ENCODE data around the gene RBFOX1. TPM values are rescaled to one million over a fixed set of nuclear protein-coding genes. Genes with fewer than 3 reads are reported as not detected.

RBFOX1 gene
- total RNA-seq, 1 donor from 2014 or later = not detected

DNA sequence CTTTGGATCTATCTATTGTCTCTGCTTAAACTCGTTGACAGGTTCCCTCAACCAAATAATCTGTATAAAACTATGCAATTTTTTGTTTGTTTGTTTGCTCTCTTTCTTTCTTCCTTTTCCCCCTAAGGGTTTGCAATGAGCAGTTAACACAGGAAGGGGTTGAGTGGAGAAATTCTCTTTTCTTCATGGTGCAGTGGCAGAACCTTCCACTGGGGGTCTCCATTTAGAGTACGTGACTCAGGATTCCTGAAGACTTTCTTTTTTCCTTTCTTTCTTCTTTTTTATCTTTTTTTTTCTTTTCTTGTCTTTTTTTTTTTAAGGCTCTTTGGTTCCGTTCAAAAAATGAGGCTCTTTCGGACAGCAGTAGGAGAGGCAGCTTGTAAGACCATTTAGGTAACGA is 19.5 kb upstream of the RBFOX1 start:
- Mint-ChIP-seq H3K4me1 (ENCODE audit: unreplicated experiment) (no peaks in the 10 kb centered on the region), H3K27ac (ENCODE audit: unreplicated experiment) (no peak overlapping the region), H3K27me3 (ENCODE audit: unreplicated experiment) (no peaks in the 10 kb centered on the region), H3K36me3 (ENCODE audit: unreplicated experiment) (no peaks in the 10 kb centered on the region), H3K4me3 (ENCODE audit: unreplicated experiment) (no peak overlapping the region), H3K9me3 (ENCODE audit: unreplicated experiment) (peaks cover 10% of the 10 kb centered on the region)
- TF ChIP-seq, protein P1, sequence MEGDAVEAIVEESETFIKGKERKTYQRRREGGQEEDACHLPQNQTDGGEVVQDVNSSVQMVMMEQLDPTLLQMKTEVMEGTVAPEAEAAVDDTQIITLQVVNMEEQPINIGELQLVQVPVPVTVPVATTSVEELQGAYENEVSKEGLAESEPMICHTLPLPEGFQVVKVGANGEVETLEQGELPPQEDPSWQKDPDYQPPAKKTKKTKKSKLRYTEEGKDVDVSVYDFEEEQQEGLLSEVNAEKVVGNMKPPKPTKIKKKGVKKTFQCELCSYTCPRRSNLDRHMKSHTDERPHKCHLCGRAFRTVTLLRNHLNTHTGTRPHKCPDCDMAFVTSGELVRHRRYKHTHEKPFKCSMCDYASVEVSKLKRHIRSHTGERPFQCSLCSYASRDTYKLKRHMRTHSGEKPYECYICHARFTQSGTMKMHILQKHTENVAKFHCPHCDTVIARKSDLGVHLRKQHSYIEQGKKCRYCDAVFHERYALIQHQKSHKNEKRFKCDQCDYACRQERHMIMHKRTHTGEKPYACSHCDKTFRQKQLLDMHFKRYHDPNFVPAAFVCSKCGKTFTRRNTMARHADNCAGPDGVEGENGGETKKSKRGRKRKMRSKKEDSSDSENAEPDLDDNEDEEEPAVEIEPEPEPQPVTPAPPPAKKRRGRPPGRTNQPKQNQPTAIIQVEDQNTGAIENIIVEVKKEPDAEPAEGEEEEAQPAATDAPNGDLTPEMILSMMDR (IDR thresholded peaks at IDR 0.05) = peak; percentile 17
- DNase-seq (ENCODE audit: extremely low spot score, unreplicated experiment) = no peak

DNA sequence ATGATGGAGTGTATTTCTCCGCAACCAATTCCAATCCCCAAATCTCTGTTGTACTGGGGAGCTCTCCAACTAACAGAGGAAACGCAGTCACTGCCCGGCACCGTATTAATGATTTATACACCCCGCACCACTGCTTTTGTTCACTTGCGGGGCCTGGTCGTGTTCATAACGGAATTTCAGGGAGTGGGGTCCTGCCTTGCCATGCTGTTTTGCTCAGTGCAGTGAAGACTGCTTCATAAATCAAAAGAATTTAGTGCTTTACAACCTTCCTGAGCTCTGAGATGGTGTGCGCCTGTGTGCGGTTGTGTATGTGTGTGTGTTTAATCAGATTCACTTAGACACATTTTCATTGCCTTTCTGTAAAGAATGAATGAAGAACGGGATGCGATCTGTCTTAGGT is 18.5 kb upstream of the RBFOX1 start:
- no peaks in the 10 kb centered on the region for H3K27me3 Mint-ChIP-seq (ENCODE audit: unreplicated experiment)
- no peak for DNase-seq (ENCODE audit: extremely low spot score, unreplicated experiment)
- H3K36me3 Mint-ChIP-seq (ENCODE audit: unreplicated experiment) = no peaks in the 10 kb centered on the region
- no peak overlapping the region for H3K4me3 Mint-ChIP-seq (ENCODE audit: unreplicated experiment)
- H3K4me1 Mint-ChIP-seq (ENCODE audit: unreplicated experiment) = no peaks in the 10 kb centered on the region
- peaks cover 13% of the 10 kb centered on the region for H3K9me3 Mint-ChIP-seq (ENCODE audit: unreplicated experiment)
- no peak overlapping the region for H3K27ac Mint-ChIP-seq (ENCODE audit: unreplicated experiment)
- TF ChIP-seq, protein P1 (IDR thresholded peaks at IDR 0.05) = no peak

DNA sequence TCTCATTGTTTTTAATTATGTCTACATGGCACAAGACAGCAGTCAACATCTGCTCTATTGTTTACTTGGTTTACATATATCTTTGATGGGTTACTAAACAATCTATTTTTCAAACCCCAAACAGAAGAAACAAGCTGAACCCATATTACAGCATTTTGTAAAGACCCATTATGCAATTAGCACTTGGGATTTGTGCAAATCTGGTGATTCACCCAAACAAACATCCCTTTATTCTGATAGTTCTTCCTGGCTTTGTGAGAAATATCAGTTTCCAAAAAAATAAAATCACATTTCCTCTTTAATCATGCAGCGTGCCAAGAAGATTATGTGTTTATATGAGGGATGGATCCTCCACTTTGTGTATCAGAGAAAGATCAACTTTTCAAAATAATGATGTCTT is 16.8 kb upstream of the RBFOX1 start:
- no peaks in the 10 kb centered on the region for H3K36me3 Mint-ChIP-seq (ENCODE audit: unreplicated experiment)
- TF ChIP-seq, protein P1 (IDR thresholded peaks at IDR 0.05) = no peak
- peaks cover 18% of the 10 kb centered on the region for H3K9me3 Mint-ChIP-seq (ENCODE audit: unreplicated experiment)
- no peaks in the 10 kb centered on the region for H3K4me1 Mint-ChIP-seq (ENCODE audit: unreplicated experiment)
- no peak overlapping the region for H3K4me3 Mint-ChIP-seq (ENCODE audit: unreplicated experiment)
- H3K27ac Mint-ChIP-seq (ENCODE audit: unreplicated experiment) = no peak overlapping the region
- H3K27me3 Mint-ChIP-seq (ENCODE audit: unreplicated experiment) = no peaks in the 10 kb centered on the region
- DNase-seq (ENCODE audit: extremely low spot score, unreplicated experiment) = no peak

DNA sequence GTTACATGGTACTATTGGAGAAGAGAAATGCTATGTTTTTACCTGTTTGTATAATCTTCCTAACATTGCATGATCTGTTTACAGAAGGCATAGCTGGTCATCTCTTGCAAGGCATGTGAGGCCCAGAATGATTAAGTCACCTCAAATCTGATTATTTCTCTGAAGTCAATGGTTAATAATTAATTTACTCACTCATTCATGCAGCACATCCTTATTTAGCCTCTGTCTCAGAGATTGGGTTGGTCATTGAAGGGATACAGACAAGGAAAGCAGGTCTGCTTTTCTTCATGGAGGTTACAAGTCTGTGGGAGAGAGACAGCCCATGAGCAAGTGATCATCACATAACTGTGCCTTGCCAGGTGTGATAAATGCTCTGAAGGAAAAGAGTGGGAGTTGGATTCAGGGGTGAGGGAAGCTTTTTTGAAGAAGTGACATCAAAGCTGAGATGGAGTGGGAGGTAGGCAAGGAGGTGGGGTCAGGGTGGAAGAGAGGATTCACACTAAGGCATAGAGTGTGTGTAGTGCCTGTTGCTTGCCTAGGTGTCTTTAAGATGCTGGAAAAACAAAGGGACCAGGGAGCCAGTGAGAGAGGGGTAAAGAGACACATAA is 16.3 kb upstream of the RBFOX1 start:
- TF ChIP-seq, protein P1 (IDR thresholded peaks at IDR 0.05) = no peak
- Mint-ChIP-seq H3K27me3 (ENCODE audit: unreplicated experiment) (no peaks in the 10 kb centered on the region), H3K4me1 (ENCODE audit: unreplicated experiment) (no peaks in the 10 kb centered on the region), H3K36me3 (ENCODE audit: unreplicated experiment) (no peaks in the 10 kb centered on the region), H3K9me3 (ENCODE audit: unreplicated experiment) (peaks cover 16% of the 10 kb centered on the region), H3K4me3 (ENCODE audit: unreplicated experiment) (no peak overlapping the region), H3K27ac (ENCODE audit: unreplicated experiment) (no peak overlapping the region)
- DNase-seq (ENCODE audit: extremely low spot score, unreplicated experiment) = no peak

DNA sequence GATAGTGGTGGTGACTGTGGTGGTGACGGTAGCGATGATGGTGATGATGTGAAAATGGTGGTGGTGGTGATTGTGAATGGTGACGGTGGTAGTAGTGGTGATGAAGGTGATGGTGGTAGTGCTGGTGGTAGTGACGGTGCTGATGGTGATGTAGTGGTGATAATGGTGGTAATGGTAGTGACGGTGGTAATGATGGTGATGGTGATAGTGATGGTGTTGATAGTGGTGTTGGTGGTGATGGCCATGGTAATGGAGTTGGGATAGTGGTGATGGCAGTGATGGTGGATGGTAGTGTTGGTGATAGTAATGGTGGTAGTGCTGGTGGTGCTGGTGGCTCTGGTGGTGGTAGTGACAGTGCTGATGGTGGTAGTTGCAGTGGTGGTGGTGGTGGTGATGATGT is 14.7 kb upstream of the RBFOX1 start:
- H3K27ac Mint-ChIP-seq (ENCODE audit: unreplicated experiment) = no peak overlapping the region
- H3K27me3 Mint-ChIP-seq (ENCODE audit: unreplicated experiment) = no peaks in the 10 kb centered on the region

More for the DNA sequence above, 14.7 kb upstream of the RBFOX1 start:
- no peaks in the 10 kb centered on the region for H3K4me1 Mint-ChIP-seq (ENCODE audit: unreplicated experiment)
- H3K36me3 Mint-ChIP-seq (ENCODE audit: unreplicated experiment) = no peaks in the 10 kb centered on the region
- H3K4me3 Mint-ChIP-seq (ENCODE audit: unreplicated experiment) = no peak overlapping the region
- no peak for DNase-seq (ENCODE audit: extremely low spot score, unreplicated experiment)
- TF ChIP-seq, protein P1 (IDR thresholded peaks at IDR 0.05) = no peak
- peaks cover 18% of the 10 kb centered on the region for H3K9me3 Mint-ChIP-seq (ENCODE audit: unreplicated experiment)
